Stimulated activated CD4-positive, alpha-beta T cell treated with anti-CD3 and anti-CD28 coated beads, Interleukin-12 subunit alpha, Interleukin-12 subunit beta, amount 100 ng/mL, for 24 hours (primary cell): ENCODE data around the gene RBM10.

Source experiments
- DNase-seq, 2 experiments: peaks; one replicate each; pipeline ENCODE4 v3.0.0-alpha.2; 2020; ENCODE audit warnings: low read depth in 2 of 2

Gene RBM10

GRCh38 chrX:47235691-47236103 is 90.7 kb downstream of the RBM10 start:
- DNase-seq, result no peak
